ENCODE data around the gene FNDC3B.
"Not testable (repeated sequence)": the region's sequence is repeated elsewhere in the genome, so short reads cannot be mapped to it uniquely, and the experiment has no call there.

The FNDC3B gene

GRCh38 chr3:172033396-172033795, 6.0 kb upstream of the FNDC3B start:
- DNase-seq: no peak

- DNase-seq: no peak
Measured at GRCh38 chr3:172034786-172035685, 4.3 kb upstream of the FNDC3B start.

GRCh38 chr3:172036541-172037215, 2.7 kb upstream of the FNDC3B start:
- no peak for DNase-seq

GRCh38 chr3:172038798-172039435, 461 bp upstream of the FNDC3B start:
- no peak for DNase-seq

GRCh38 chr3:172040078-172040980, 951 bp downstream of the FNDC3B start:
- DNase-seq: peak; percentile 68

GRCh38 chr3:172040981-172041963, 1.9 kb downstream of the FNDC3B start:
- DNase-seq: no peak

GRCh38 chr3:172042136-172042662, 2.8 kb downstream of the FNDC3B start:
- no peak for DNase-seq

- not testable (repeated sequence) for DNase-seq
Measured at GRCh38 chr3:172042663-172043179, 3.3 kb downstream of the FNDC3B start.

- DNase-seq: no peak
Measured at GRCh38 chr3:172043233-172043632, 3.9 kb downstream of the FNDC3B start.

- DNase-seq: no peak
Measured at GRCh38 chr3:172043766-172044165, 4.4 kb downstream of the FNDC3B start.

- no peak for DNase-seq
Measured at GRCh38 chr3:172044833-172045585, 5.6 kb downstream of the FNDC3B start.

GRCh38 chr3:172046268-172046915, 7.0 kb downstream of the FNDC3B start:
- DNase-seq: no peak

GRCh38 chr3:172047567-172048115, 8.3 kb downstream of the FNDC3B start:
- DNase-seq: no peak

- DNase-seq: no peak
Measured at GRCh38 chr3:172048599-172048998, 9.2 kb downstream of the FNDC3B start.

- DNase-seq: no peak
Measured at GRCh38 chr3:172051310-172051956, 12.1 kb downstream of the FNDC3B start.

GRCh38 chr3:172051957-172052354, 12.6 kb downstream of the FNDC3B start:
- DNase-seq: no peak

- DNase-seq: no peak
Measured at GRCh38 chr3:172052405-172052804, 13.0 kb downstream of the FNDC3B start.

- no peak for DNase-seq
Measured at GRCh38 chr3:172054115-172054764, 14.9 kb downstream of the FNDC3B start.
